GM19438 (cell line): Measurements from ENCODE around the gene MCHR1.

Source experiments
- ATAC-seq: cut with Tn5 transposase; IDR thresholded peaks from one replicate; pipeline ENCODE4 v1.9.1; 2021; ENCODE audit warnings: low read depth; ENCODE audit not compliant: unreplicated experiment

Gene MCHR1

GRCh38 chr22:40679249-40679963, at the start of gene MCHR1:
Gene MCHR1 (plus strand): TSS chr22:40679484. CDS start chr22:40679653, 169 bp downstream.
- no peak for ATAC-seq

DNA sequence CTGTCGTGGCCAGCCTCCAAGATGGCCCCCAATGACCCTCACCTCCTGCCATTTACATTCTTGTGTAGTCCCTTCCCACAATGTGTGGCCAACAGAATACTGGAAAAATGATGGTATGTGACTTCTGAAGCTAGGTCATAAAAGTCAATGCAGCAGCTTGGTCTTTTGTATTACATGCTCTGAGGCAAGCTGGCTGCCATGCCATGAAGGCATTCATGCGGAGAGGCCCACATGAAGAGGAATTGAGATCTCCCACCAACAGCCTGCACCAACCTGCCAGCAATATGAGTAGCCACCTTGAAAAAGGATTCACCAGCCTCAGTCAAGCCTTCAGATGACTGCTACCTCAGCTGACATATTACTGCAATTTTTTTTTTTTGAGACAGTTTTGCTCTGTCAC, 47.4 kb upstream of the MCHR1 start:
- no peak for ATAC-seq

DNA sequence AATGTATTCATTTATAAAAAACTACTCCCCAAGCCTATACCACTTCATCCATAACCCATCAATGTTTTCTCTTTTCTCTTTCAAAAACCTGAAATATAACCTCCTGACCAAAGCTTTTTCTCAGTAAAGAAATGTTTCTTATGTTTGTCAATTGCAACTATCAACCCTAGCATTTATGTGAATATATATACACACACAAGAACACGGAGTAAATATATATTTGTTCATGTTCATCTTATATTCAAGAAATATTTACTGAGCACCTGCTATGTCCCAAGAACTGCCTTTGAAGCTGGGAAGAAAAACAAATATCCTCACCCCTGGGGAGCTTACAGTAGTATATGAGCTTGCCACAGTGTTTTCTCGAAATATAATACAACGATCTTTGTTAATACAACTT, 46.2 kb upstream of the MCHR1 start:
- ATAC-seq = no peak

DNA sequence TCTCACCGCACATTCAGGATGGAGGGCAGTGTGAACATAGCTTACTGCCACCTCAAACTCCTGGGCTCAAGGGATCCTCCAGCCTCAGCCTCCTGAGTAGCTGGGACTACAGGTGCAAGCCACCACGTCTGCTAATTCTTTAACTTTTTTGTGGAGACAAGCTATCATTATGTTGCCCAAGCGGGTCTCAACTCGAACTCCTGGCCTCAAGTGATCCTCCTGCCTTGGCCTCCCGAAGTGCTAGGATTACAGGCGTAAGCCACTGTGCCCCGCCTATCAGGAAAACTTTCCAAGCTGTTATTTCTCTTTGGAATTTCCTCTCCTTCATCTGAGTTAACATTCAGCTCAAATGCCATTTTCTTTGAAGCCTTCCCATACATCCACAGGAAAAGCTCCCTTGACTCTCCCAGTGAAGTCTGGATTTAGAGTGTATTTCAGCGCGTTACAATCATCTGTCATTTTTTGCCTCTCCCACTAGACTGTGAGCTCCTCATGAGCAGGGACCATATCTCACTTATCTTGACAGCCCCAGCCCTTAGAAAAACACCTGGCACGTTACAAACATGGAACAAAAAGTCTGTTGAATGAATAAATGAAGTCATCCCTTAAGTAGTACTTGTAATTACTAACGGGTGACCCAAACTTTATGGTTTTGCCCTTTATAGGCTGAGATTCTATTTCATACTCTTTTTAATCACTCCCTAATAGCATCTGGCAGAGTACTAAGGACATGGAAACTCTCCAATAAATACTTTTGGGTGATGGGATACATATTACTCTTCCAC, 45.0 kb upstream of the MCHR1 start:
- ATAC-seq = no peak

- ATAC-seq = no peak
These were observed 44.0 kb upstream of the MCHR1 start for GRCh38 chr22:40635043-40635939.

GRCh38 chr22:40635940-40636379, 43.3 kb upstream of the MCHR1 start:
- ATAC-seq = peak; percentile 11

DNA sequence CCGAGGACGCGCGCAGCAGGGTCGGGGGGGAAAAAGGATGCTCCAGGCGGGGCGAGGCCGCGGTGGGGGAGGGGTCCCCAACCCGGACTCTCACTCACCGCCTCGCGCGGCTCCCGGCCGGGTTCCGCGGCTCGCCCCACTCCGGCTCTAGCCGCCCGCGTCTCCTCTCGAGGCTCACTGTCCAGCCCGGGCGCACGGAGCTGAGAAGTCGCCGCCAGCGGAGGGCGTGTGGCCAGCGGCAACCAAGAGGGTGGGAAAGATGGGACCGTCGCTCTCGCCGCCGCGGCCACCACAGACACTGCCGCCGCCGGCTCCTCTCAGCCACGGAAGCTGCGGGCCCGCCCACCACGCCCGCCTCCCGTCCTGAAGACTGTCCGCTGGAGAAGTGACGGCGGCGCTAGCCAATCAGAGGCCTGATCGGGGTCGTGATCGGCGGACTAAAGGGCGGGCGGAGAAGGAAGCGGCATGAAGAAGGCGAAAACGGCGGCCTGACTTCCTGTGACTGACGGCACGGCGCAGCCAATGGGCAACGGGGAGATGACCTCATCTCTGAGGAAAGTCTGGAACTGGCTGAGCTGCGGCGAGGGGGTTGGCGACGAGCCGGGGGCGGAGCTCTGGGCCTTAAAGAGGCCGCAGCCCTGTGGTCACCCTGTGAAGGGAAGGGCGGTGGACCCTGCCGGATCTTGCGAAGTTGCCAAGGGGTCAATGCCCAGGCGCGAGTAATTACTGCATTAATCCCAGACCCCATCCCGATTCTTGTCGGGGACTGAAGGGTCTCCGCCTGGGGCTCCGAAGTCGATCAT, 42.7 kb upstream of the MCHR1 start, which contains the start of gene MRTFA:
MRTFA (minus strand) TSS at position 340 of the 803 bp plus-strand sequence.
- peak; percentile 96 for ATAC-seq

- no peak for ATAC-seq
These were observed 41.8 kb upstream of the MCHR1 start for GRCh38 chr22:40637183-40638150.

DNA sequence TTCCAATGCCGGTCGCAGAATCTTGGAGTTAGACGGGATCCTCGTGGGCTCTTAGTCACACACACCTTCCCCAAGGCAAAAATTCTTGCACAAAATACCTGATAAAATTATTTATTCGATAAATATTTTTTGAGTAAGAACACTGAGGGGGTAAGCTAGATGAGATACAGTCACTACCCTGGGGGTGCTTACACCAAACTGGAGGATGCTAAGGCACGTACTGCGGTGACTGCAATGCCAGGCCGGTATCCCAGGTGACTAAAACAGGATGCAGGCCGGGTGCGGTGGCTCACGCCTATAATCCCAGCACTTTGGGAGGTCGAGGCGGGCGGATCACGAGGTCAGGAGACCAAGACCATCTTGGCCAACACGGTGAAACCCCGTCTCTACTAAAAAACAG, 41.0 kb upstream of the MCHR1 start:
- no peak for ATAC-seq

DNA sequence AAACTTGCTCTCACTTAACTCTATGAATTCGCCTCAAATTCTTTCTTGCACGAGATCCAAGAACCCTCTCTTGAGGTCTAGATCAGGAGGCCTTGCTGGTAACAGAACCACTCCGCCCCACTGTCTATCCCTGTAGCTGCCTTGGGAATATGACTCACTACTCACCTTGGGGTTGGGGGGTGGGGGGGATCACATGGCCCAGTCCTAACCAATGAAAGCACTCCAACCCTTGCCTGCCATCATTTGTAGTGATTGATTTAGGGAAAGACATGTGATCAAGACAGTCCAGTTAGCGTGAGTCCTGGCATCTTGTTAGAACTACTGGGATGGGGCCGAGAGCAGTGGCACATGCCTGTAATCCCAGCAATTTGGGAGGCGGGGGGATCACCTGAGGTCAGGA, 38.0 kb upstream of the MCHR1 start:
- no peak for ATAC-seq

DNA sequence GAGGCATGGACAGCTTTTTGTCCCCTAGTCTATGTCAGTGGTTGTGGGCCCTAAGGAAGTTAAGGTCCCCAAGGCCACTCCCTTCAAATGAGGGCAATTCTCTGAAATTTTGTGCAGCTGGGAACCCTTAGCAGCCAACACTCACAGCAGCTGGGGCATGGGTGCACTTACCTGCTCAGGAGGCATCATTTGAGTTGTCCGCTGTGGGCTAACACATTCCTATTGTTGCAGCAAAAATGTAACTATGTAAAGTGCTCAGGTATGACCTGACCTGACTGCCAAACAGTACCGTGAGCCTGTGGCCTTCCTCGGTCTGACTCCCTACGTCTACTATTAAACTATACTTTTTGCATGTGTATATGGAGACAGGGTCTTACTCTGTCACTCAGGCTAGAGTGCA, 37.0 kb upstream of the MCHR1 start:
- ATAC-seq = no peak

GRCh38 chr22:40645579-40646197, 33.6 kb upstream of the MCHR1 start:
- no peak for ATAC-seq

DNA sequence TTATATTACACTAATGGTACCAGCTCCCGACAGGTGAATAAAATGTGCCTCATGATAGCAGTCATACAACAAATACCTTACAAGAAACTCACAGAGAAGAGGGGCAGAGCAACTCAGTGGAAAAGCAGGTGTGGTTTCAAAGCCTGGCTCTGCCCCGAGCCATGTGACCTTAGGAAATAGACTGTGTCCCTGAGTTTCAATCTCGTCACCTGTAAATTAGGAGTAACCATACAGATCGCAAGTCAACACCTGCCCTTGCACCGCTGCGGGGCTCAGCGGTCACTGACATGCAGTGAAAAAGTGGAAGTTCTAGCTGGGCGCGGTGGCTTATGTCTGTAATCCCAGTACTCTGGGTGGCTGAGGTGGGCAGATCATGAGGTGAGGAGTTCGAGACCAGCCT, 30.9 kb upstream of the MCHR1 start:
- ATAC-seq = no peak

GRCh38 chr22:40651057-40651456, 28.2 kb upstream of the MCHR1 start:
- ATAC-seq = no peak

GRCh38 chr22:40651563-40652501, 27.5 kb upstream of the MCHR1 start:
- ATAC-seq = no peak

DNA sequence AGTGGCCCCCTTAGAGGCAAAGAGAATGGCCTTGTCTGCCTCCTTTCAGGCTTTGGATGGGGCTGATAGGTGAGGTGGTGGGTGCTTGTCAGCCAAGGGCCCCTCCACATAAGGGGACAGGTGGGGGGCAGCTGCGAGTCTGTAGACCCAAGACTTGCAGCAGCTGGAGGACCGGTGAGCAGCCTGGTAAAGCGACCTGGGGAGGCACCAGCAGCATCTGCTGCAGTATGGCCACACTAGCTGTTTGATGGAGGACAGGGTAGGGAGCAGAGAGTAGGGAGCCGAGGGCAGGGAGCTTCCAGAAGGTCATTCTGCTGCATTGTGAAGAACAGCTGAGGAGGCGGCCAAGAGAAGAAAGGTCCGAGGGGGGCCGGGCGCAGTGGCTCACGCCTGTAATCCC, 25.9 kb upstream of the MCHR1 start:
- ATAC-seq = no peak

DNA sequence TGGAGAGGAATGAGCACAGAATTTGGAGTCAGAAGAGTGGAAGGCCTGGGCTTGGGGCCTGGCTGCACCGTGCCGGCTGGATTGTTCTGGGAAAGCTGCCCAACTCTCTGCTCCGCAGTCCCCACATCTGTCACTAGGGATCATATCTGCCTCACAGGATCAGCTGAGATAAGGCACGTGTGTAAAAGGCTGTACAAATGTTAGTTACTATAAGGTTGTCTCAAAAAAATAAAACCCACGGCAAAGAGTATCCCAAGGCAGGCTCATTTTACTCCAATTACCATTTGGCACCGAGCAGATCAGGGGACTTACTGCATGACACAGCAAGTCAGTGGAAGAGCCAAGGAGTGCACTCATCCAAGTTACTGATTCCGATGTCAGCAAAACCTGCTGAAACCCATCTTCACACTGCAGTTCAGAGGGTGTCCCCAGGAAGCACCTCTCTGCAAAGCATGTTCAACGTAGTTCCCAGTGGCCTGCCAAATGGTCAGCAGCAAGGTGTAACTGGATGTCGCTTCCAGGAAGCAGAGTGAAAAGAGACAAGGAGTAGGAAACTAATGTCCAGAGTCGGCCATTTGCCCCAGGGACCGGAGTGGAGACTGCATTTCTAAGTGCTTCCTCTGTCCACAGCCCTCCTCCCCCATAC, 24.6 kb upstream of the MCHR1 start:
- no peak for ATAC-seq
